Measurements from ENCODE around the gene DMD.

The DMD gene

DNA sequence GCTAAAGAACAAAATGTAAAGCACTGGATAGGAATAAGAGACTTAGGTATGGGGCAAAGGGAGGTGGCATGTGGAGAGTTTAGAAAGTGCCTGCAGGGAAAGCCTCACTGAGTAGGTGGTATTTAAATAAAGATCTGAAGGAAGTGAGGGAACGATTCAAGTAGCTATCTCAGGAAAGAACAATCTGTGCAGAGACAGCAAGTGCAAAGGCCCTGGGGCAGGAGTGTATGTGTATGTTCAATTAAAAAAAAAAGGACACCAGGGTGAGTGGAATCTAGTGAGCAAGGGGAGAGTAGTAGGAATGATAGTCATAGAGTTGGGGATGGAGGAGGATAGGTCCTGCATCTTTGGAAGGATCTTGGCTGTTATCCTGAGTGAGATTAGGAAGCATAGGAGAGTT, 1359.6 kb downstream of the DMD start:
- DNase-seq: no peak
- intact Hi-C loops (cut with DNase I): no loop called here

DNA sequence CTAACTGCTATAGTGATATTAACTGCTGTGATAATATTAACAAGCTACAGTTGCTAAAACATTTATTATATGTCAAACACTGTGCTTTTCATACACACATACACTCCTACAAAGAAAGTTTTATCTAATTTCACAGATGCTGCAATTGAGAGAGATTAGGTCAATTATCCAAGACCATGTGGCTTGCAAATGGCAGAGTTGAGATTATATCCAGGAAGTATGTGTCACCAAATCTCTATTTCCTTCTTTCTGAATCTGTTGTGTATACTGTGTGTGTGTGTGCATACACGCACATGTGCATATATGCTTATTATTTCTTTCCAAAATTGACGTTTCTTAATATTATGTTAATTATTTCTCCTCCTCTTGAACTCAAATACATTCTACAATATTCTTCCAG, 1363.6 kb downstream of the DMD start:
- intact Hi-C loops (cut with DNase I): no loop called here

DNA sequence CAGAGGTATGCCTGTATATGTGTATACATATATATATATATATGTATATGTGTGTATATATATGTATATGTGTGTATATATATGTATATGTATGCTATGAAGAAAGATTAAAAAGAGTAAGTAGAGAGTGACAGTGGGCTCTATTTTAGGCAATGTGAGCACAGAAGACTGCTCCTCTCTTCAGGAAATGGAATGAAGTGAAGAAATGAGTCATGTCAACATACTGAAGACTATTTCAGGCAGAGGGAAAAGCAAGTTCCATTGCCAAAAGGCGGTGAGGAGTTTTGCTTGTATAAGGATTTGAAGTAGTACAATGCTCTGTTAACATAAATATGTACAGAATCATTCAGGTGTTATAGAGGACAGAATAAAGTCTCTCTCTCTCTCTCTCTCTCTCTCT, 1366.3 kb downstream of the DMD start:
- DNase-seq: no peak
- intact Hi-C loops (cut with DNase I): no loop called here

More for the DNA sequence above, 1363.6 kb downstream of the DMD start:
- no peak for DNase-seq

DNA sequence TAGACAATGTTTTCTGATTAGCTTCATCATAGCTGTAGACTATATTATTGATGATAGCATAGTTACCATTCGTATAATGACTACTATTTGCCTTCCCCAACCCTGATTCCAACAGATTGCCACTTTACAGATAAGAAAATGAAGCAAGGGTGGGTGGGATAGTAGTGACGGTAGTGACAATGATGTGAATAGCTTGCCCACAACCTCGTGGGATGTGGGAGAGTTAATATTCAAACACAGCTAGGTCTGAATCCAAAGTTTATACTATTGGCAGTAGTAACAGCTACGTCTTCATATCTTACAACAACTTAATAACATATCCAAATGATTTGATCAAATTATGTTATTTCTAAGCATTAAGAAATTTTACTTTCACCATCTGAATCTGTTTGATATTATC, 1372.7 kb downstream of the DMD start:
- DNase-seq: no peak
- intact Hi-C loops (cut with DNase I): no loop called here

DNA sequence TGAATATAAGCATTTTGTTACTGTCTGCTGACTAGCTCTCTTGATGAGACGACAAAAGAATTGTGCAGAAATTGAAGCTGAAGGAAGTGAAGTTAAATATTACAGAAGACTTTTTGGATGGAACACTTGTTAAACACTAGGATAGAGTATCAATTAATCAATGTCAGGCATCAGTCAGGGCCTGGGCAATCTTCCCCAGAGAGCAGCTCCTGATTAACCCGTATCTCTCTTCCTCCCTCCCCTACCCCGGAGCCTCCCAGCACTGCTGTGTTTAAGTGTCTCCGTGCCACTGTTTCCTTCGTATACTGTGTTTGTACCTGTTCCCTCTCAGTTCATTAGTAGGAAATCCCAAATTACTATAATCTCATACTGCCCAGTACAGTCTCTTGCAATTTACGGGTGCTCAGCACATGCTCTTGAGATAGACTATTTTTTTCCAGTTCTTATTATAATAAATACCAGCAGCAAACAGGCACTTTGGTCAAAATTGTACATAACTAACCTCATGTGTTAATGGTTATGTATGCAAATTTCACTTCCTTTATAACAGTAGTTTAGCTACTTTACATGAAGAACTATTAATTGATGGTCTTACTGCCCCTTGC, 1373.8 kb downstream of the DMD start:
- no peak for DNase-seq
- intact Hi-C loops (cut with DNase I): no loop called here

DNA sequence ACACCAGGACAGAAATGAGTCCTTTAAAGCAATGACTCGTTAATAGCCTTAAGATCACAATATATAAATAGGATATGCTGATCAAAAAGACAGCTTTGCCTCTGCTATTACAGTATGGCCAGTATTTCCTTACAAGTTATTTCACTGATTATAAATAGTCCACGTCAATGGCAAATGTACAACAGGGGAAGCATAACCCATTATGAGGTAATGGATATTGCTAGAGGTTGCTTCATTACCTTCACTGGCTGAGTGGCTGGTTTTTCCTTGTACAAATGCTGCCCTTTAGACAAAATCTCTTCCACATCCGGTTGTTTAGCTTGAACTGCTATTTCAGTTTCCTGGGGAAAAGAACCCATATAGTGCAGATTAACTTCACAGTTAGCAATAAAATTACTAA, 1374.9 kb downstream of the DMD start:
- DNase-seq: no peak

DNA sequence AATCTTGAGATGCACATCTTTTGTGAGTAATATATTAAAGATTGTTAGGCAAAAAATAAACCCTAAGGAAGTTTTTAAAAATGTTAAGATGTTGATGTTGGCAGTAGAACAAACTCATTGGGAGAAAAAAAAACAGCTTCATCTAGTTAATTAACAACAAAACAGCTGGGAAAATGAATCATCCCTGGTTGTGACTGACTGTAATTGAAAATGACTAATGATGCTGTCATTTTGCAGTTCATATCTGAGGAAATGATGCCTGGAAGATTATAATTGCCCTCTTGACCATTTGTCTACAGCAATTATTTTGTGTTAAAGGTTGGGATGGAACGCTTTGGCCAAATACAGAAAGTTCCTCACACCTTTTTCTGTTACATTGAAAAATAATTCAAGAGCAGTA, 1379.1 kb downstream of the DMD start:
- DNase-seq: no peak
- intact Hi-C loops (cut with DNase I): no loop called here

More for the DNA sequence above, 1374.9 kb downstream of the DMD start:
- intact Hi-C loops (cut with DNase I): no loop called here

DNA sequence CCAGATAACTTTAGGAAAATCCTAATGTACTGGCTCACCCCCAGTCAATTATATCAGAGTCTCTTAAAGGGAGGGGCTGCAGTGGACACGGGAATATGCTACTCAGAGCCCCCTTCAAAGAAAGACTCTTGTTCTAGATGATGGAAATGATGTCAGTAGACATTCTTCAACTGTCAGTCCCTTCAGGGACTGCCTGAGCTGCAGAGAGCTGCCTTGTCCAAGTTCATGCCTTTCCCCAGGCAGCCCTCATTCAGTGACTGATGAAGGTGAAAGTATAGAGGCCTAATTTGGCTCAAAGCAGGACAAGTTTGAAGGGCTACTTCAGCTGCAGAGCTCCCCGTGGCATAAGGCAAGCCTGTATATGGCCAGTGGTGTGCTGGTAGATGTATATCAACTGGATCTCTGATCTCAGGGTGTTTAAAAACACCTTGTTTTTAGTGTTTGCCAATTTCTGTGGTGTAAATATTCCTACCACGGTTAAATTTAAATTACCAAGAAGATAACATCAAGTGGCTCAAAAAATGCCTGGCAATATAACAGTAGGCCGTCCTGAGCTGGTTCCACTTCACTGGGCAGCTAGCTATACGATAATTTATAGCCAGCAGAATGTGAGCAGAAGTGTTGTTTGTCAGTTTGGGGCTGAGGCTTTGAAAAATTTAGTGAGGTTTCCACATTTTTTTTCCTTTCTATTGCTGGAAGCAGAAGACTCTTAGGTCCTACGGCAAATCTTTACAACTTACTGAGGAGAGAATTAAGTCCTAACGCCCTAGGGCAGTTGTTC, 1390.7 kb downstream of the DMD start:
- no peak for DNase-seq
- intact Hi-C loops (cut with DNase I): no loop called here

DNA sequence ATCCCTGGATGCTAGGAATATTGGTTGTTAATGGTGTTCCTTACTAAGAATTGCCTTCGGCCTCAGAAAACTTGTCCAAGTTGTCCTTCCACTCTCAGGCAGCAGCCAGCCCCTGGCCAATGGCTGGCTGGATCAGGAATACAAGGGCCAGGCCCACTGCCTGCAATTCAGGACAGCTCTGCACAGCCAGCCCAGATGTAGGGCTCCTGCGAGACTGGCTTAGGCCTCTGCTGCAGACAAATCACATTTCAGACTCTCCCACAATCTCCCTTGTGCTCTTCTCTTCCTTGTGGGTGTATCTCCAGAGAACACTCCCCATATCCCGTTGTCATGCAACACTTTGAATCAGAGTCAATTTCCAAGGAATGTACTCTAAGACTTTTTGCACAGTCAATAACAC, 1391.9 kb downstream of the DMD start:
- intact Hi-C loops (cut with DNase I): no loop called here
- peak in 6 of 42 donors; percentile 1 to 36 (median 14) for DNase-seq

DNA sequence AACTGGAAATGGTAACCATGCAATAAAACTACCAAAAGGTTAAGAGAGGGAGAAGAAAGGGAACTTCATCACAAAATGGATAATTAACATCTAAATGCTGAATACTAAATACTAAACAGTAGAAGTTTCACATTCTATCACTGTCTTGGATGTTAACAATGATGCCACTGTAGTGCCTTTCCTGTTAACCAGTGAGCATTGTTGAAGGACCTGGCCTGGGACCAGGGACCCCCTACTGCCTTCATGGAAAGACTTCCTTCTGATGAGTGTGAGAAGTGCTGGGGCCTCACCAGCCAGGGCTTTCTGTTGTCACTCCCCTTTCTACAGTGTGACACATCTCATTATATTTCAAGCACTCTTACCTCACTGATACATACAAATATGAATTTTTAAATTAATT, 1400.2 kb downstream of the DMD start:
- DNase-seq: peak in 1 of 42 donors; percentile 15
- intact Hi-C loops (cut with DNase I): no loop called here

DNA sequence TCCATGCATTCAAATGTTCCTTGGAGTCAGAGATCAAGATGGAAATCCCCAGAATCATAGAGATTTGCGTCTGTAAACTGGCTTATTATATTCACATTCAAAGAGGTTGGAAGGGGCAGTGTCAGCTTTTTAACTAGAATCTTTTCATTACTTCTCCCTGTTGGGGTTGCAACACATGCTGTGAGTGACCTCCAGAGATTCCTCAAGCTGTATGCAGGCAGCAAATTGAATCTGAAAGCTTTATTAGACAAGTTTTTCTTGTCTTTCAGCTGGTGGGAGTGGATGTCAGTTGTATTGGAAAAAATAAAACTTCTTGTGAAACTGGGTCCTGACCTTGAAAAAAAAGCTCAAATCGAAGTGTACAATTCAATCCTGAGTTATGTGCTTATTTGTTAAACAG, 1403.0 kb downstream of the DMD start:
- intact Hi-C loops (cut with DNase I): no loop called here
- no peak for DNase-seq

DNA sequence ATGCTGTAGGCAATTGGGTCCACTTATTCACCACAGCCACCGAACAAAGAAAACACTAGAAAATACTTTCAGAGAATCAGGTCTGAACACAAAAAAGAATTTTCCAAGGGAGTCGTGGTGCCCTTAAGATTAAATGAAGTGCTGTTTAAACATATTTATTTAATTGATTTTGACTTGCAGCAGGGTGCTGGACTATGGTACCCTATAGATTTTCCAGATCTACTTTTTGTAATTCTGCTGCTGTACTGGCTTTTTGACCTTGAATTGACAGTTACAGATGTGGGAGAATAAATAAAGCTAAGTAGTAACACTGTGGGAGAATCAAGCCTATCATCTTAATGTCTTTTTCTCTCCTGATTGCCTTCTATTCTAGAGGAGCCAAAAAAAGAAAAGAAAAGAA, 1404.2 kb downstream of the DMD start:
- intact Hi-C loops (cut with DNase I): no loop called here
- DNase-seq: no peak

DNA sequence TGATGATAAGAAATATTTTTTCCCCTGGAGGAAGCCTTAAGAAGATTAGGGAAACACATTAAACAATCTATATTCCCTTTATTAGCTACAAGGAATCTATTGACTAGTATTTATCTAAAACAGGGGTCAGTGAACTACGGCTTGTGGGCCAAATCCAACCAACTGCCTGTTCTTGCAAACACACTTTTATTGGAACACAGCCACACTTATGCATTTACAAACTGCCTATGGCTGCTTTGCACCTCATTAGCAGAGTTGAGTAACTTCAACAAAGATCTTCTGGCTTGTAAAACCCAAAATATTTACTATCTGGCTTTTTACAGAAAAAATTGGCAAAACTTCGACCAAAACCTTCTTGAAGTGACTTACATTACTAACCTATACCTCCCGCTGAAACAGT, 1405.6 kb downstream of the DMD start:
- no peak for DNase-seq
- intact Hi-C loops (cut with DNase I): no loop called here

DNA sequence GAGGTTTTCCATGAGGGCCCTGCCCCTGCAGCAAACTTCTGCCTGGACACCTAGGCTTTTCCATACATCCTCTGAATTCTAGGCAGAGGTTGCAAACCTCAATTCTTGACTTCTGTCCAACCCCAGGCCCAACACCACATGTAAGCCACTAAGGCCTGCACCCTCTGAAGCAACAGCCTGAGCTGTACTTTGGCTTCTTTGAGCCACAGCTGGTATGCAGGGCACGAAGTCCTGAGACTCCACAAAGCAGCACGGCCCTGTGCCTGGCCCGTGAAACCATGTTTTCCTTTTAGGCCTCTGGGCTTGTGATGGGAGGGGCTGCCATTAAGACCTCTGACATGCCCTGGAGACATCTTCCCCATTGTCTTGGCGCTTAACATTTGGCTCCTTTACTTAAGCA, 1411.1 kb downstream of the DMD start:
- intact Hi-C loops (cut with DNase I): no loop called here
- no peak for DNase-seq

DNA sequence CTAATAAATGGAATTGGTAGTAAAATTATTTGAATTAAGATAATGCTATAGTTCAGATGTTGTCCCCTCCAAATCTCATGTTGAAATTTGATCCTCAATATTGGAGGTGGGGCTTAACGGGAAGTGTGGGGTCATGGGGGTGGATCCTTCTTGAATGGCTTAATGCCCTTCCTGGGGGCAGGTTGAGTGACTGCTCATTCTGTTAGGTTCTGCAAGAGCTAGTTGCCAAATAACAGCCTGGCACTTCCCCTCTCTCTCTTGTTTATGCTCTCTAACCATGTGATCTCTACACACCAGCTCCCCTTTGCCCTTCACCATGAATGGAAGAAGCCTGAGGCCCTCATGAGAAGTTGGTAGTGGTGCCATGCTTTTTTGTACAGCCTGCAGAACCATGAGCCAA, 1414.7 kb downstream of the DMD start:
- DNase-seq: no peak
- intact Hi-C loops (cut with DNase I): no loop called here

DNA sequence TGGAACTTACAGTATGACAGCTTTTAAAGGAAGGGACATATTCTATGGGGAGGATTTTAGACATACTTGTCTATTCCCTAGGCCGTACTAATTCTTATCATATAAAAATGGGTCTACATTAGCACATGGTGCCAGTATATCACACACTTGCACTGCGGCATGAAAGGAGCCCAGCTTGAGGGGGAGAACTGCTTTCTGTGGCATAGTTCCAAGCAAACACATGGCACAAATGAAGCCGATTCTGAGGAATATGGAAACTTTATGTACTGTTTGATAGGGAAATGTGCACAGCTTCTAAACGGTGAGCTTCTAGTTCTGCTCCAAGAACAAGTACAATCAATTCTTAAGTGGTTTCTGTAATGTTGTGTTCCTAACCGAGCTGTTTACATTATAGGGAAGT, 1463.9 kb downstream of the DMD start:
- intact Hi-C loops (cut with DNase I): no loop called here
- no peak for DNase-seq

DNA sequence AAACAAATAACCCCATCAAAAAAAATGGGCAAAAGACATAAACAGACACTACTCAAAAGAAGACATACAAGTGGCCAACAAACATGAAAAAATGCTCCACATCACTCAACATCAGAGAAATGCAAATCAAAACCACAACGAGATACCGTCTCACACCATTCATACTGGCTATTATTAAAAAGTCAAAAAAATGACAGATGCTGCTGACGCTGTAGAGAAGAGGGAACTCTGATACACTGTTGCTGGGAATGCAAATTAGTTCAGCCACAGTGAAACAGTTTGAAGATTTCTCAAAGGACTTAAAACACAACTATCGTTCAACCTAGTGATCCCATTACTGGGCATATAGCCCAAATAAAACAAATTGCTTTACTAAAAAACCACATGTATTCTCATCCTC, 1468.3 kb downstream of the DMD start:
- DNase-seq: no peak
- intact Hi-C loops (cut with DNase I): no loop called here

DNA sequence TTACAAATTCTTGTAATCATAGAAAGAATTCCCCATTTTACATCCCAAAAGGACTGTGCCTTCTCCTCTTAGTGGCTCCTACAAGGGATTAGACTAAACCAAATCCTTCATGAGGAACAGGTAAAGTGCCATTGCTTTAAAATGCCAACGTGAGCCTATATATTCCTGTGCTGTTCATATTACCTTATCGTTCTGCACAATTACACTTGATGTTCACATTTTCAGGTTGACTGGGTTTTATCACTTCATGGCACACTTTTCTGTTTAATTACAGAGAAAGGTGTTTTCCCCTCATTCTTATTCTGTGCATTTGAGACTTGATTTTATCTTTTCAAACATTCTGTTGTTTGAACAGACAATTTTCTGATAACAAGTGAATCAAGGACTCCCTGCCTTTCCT, 1493.9 kb downstream of the DMD start:
- intact Hi-C loops (cut with DNase I): no loop called here
- DNase-seq: no peak

DNA sequence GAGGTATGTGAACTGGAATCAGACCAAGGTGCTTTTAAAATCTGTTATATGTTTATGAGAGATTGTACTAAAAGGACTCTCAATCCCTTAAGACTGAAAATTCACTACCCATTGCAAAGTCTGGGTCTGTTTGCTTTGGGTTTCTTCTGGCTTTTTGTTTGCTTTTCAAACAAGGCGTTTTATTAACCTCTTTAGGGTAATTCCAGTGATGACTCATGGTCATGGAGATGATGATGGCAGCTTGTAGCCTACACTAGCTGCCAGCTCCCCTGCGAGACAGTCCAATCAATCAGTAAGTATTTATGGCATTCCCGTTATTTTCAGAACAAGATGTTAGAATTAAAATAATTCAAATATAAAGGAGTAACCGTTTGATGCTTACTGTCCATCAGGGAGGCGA, 1495.7 kb downstream of the DMD start:
- intact Hi-C loops (cut with DNase I): no loop called here
- no peak for DNase-seq

DNA sequence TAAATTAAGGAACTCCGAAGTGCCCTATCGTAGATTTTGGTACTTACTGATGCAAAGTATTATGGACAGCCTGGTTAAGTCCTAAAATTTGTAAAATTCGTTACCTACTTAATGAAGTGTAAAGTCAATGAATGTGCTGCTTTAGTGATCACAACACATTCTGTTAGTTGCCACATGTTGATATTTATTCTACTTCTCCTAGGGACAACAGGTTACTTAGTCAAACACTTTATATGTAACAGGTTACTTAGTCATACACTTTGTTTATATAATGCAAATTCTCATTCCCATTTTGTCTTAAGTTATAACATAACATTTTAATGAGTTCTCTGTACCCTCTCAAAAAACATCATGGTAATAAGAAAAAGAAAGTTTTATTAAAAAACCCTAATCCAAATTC, 1496.6 kb downstream of the DMD start:
- intact Hi-C loops (cut with DNase I): no loop called here
- no peak for DNase-seq

DNA sequence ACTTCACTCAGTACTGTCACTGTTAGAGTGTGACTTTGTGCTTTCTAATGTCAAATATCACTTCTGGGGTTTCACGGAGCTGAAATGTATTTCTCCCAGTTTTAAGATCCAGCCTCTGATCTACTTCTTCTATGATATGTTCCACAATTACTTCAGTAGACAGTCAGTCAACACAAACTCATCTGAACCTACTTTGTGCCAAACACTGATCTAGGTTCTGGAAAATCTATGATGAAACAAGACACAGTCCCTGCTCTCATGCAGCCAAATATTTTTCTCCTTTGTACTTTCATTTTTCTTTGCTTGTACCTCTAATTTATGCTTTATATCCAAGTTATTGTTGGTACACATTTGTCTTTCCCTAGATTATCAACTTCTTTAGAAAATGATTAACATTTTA, 1498.2 kb downstream of the DMD start:
- DNase-seq: no peak
- intact Hi-C loops (cut with DNase I): no loop called here

Data from head of caudate nucleus (tissue), 42 donors.